Colonic mucosa (tissue), 4 donors: ENCODE measurements around the gene EEA1. TPM values are rescaled to one million over a fixed set of nuclear protein-coding genes. Genes with fewer than 3 reads are reported as not detected.

Source experiments
- DNase-seq: peaks from one replicate; pipeline ENCODE4 v3.0.0-alpha.2; 2020
- H3K27ac ChIP-seq: fragments of 200-600 bp; one replicate; pipeline ENCODE4 v1.8.0; 2021
- H3K27me3 ChIP-seq: fragments of 200-600 bp; one replicate; pipeline ENCODE4 v1.8.0; 2021
- H3K36me3 ChIP-seq: fragments of 200-600 bp; one replicate; pipeline ENCODE4 v1.8.0; 2021
- H3K4me1 ChIP-seq: fragments of 200-600 bp; one replicate; pipeline ENCODE4 v1.8.0; 2021; ENCODE audit warnings: mild to moderate bottlenecking
- H3K4me3 ChIP-seq: fragments of 200-600 bp; one replicate; pipeline ENCODE4 v1.8.0; 2021
- H3K9ac ChIP-seq, 2 donors: one replicate each; pipeline ENCODE4 v1.7.0; 2013; ENCODE audit warnings: control low read depth in 2 of 2, low read depth in 2 of 2, low read length in 2 of 2
- H3K9me3 ChIP-seq: fragments of 200-600 bp; one replicate; pipeline ENCODE4 v1.8.0; 2021
- intact Hi-C: fragments of 100-400 bp; cut with DNase I; formaldehyde crosslinking; loops from one replicate; pipeline ENCODE4 v1.14.1; 2022
- total RNA-seq, 2 donors: library from RNA; stranded (reverse); fragmentation: NEBNext Ultra II Directional in 1 of 2; extraction: Animal tissue kit (Norgen Biotek cat#: 25700) in 1 of 2; gene quantifications; one replicate each; pipeline ENCODE4 v1.2.1, GENCODE V29; 2021
- TF ChIP-seq, protein P1 (sequence below): fragments of 200-600 bp; IDR thresholded peaks from one replicate; pipeline ENCODE4 v1.8.0; 2022; ENCODE audit warnings: antibody characterized with exemption, mild to moderate bottlenecking
- donor health status: healthy.
- donor health status: DM: no; HTN: no; CAD: no.
- donor health status: DM: no; HTN: no; CAD: no.

Gene EEA1
- total RNA-seq, 2 donors from 2014 or later = 23.0 to 38.7 TPM

DNA sequence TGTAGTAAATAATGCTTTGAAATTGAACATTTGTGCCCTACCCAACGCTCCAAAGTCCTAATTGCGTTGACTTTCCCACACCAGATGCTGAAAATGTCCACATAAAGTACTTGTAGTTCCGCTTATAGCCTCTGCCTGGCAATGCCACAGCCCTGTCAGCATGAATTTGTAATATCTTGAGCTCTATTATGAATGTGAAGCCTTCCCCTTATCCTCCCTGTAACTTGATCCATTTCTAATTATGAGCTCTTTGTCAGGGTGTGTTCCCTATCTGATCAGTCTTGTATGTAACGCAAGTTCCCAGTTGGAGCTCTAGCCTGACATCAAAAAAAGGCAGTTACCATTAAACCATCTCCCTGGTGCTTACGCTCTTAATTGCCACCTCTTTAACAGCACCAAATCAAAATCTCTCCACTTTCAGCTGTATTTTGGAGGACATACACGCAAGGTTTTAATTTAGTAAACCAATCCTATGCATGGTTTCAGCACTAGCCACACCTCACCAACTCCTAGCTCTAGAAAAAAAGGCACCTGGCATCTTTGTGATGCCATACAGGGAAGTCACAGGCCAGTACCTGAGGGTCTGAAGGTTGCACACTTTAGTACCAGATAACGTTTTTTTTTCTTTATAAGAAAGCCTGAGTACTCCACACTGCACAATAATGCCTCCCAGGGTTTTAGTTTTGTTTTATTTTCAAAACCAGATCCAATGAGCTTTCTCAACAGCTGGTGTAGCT, 69.3 kb downstream of the EEA1 start:
- Histone ChIP-seq H3K9ac (no peak overlapping the region), H3K36me3 (peaks cover 3% of the 10 kb centered on the region), H3K4me1 (no peaks in the 10 kb centered on the region), H3K27ac (no peak overlapping the region), H3K4me3 (no peak overlapping the region), H3K27me3 (no peaks in the 10 kb centered on the region), H3K9me3 (no peaks in the 10 kb centered on the region)
- intact Hi-C loops = no loop called here
- TF ChIP-seq, protein P1, sequence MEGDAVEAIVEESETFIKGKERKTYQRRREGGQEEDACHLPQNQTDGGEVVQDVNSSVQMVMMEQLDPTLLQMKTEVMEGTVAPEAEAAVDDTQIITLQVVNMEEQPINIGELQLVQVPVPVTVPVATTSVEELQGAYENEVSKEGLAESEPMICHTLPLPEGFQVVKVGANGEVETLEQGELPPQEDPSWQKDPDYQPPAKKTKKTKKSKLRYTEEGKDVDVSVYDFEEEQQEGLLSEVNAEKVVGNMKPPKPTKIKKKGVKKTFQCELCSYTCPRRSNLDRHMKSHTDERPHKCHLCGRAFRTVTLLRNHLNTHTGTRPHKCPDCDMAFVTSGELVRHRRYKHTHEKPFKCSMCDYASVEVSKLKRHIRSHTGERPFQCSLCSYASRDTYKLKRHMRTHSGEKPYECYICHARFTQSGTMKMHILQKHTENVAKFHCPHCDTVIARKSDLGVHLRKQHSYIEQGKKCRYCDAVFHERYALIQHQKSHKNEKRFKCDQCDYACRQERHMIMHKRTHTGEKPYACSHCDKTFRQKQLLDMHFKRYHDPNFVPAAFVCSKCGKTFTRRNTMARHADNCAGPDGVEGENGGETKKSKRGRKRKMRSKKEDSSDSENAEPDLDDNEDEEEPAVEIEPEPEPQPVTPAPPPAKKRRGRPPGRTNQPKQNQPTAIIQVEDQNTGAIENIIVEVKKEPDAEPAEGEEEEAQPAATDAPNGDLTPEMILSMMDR = no peak
- DNase-seq = no peak

DNA sequence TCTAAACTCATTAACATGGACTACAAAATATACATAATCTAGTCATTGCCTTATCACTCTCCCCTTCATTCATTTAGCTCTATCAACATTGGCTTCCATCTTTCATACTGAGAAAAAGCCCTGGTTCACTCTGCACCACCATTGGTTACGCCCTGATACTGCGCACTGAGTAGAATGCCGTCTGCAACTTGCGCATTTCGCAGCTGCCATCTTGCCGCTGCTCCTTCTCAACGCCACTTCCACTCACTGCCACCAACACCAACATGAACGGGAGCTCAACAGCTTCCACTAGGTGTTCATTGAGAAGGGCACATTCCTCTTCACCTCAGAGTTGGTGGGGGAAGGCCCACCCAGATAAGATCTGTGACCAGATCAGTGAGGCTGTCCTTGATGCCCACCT, 71.3 kb downstream of the EEA1 start:
- no peaks in the 10 kb centered on the region for H3K9me3 ChIP-seq
- H3K4me1 ChIP-seq = no peaks in the 10 kb centered on the region
- intact Hi-C loops = no loop called here
- no peaks in the 10 kb centered on the region for H3K27me3 ChIP-seq
- no peak for DNase-seq
- peaks cover 3% of the 10 kb centered on the region for H3K36me3 ChIP-seq
- TF ChIP-seq, protein P1 = no peak
- H3K4me3 ChIP-seq = no peak overlapping the region
- no peak overlapping the region for H3K9ac ChIP-seq
- no peak overlapping the region for H3K27ac ChIP-seq

DNA sequence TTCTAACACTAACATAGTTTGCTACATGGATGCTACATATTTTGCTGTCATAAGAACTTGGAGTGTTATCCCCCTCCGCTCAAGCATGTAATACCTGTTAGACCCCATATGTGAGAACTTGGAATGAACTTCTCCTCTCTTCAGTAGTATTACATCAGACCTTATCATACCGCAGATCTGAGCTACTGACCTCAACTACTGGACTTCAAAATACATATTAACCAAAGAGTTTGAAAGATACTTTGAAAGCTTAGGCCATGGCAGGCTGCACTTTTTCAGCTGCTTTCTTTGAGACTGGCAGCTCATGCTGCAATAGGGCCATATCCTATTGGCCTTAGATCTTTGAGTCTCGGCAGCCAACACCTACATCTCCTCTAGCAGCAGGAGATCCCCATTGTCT, 74.8 kb downstream of the EEA1 start:
- DNase-seq = no peak
- Histone ChIP-seq H3K9me3 (no peaks in the 10 kb centered on the region), H3K4me3 (no peak overlapping the region), H3K36me3 (peaks cover 3% of the 10 kb centered on the region), H3K4me1 (no peaks in the 10 kb centered on the region), H3K27ac (no peak overlapping the region), H3K9ac (no peak overlapping the region), H3K27me3 (no peaks in the 10 kb centered on the region)
- TF ChIP-seq, protein P1 = no peak
- intact Hi-C loops = no loop called here

DNA sequence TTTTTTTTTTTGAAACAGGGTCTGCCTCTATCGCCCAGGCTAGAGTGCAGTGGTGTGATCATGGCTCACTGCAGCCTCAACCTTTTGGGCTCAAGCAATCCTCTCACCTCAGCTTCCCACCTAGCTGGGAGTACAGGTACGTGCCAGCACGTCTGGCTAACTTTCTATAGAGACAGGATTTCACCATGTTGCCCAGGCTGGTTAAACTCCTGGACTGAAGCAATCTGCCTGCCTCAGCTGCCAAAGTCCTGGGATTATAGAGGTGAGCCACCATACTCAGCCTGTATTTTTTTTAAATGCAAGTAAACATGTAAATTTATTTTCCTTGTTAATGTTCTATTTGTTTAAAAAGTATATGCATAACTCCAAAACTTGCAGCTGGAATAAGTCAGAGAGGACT, 80.4 kb downstream of the EEA1 start:
- TF ChIP-seq, protein P1 = no peak
- Histone ChIP-seq H3K4me1 (no peaks in the 10 kb centered on the region), H3K9me3 (no peaks in the 10 kb centered on the region), H3K9ac (no peak overlapping the region), H3K27me3 (no peaks in the 10 kb centered on the region), H3K36me3 (no peaks in the 10 kb centered on the region), H3K4me3 (no peak overlapping the region), H3K27ac (no peak overlapping the region)
- DNase-seq = no peak
- intact Hi-C loops = no loop called here

DNA sequence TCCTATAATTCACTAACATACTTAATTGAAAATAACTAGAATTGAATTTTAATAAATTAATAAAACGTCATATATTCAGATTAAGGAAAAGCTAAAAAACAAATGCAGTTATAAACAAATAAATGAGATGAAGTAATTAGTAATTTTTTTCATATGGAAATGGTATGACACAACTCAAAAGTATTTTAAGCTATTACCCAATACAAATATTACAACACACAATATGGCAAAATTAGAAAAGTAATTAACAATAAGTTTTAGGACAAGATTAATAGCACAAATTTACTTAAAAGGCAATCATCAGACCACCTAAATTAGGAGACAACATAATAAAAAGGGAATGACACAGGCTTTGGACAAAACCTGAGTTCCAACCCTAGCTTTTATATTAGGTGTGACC, 81.7 kb downstream of the EEA1 start:
- Histone ChIP-seq H3K4me3 (no peak overlapping the region), H3K36me3 (no peaks in the 10 kb centered on the region), H3K4me1 (no peaks in the 10 kb centered on the region), H3K27ac (no peak overlapping the region), H3K27me3 (no peaks in the 10 kb centered on the region), H3K9ac (no peak overlapping the region), H3K9me3 (no peaks in the 10 kb centered on the region)
- intact Hi-C loops = no loop called here
- TF ChIP-seq, protein P1 = no peak
- no peak for DNase-seq
